HL-60 (cell line): ENCODE measurements around the gene DOCK1.

Experiments used
- GABPA ChIP-seq: IDR thresholded peaks from 2 replicates; pipeline ENCODE4 v1.6.1; 2012; ENCODE audit warnings: low read depth
- POLR2AphosphoS5 ChIP-seq: IDR thresholded peaks from 2 replicates; pipeline ENCODE4 v1.6.1; 2012; ENCODE audit warnings: low read depth
- SPI1 ChIP-seq: IDR thresholded peaks from 2 replicates; pipeline ENCODE4 v1.6.1; 2012; ENCODE audit warnings: low read depth, mild to moderate bottlenecking, borderline replicate concordance
- TF ChIP-seq, protein P1 (sequence below): IDR thresholded peaks from one replicate; pipeline ENCODE4 v1.5.1; 2011; ENCODE audit warnings: low read length, control low read depth, inconsistent platforms; ENCODE audit not compliant: insufficient read depth
- TF ChIP-seq, protein P2 (sequence below): IDR thresholded peaks from 2 replicates; pipeline ENCODE4 v1.6.1; 2012; ENCODE audit warnings: low read depth; ENCODE audit not compliant: insufficient replicate concordance

DNA sequence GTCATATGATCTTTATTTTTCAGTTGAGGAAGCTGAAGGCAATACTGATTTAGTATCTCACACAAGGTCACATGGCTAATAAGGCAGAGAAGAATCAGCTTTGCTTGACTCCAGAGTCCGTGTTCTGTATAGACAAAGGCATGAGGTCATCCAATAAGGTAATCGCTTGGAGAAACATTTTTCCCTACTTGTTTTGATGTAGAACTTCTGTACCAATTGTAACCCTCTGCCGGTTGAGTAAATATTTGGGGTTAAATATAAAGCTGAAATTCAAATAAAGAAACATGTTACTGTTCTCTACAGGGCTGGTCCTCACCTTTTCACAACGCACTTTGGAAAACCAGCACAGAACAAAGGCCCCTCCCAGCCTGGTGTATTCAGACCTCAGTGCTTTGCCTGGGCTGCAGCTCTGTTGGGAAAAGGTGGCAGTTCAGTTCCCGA, 374.1 kb downstream of the DOCK1 start:
- TF ChIP-seq, protein P1, sequence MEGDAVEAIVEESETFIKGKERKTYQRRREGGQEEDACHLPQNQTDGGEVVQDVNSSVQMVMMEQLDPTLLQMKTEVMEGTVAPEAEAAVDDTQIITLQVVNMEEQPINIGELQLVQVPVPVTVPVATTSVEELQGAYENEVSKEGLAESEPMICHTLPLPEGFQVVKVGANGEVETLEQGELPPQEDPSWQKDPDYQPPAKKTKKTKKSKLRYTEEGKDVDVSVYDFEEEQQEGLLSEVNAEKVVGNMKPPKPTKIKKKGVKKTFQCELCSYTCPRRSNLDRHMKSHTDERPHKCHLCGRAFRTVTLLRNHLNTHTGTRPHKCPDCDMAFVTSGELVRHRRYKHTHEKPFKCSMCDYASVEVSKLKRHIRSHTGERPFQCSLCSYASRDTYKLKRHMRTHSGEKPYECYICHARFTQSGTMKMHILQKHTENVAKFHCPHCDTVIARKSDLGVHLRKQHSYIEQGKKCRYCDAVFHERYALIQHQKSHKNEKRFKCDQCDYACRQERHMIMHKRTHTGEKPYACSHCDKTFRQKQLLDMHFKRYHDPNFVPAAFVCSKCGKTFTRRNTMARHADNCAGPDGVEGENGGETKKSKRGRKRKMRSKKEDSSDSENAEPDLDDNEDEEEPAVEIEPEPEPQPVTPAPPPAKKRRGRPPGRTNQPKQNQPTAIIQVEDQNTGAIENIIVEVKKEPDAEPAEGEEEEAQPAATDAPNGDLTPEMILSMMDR, result no peak
- TF ChIP-seq GABPA, result no peak
- no peak for TF ChIP-seq POLR2AphosphoS5
- TF ChIP-seq, protein P2, sequence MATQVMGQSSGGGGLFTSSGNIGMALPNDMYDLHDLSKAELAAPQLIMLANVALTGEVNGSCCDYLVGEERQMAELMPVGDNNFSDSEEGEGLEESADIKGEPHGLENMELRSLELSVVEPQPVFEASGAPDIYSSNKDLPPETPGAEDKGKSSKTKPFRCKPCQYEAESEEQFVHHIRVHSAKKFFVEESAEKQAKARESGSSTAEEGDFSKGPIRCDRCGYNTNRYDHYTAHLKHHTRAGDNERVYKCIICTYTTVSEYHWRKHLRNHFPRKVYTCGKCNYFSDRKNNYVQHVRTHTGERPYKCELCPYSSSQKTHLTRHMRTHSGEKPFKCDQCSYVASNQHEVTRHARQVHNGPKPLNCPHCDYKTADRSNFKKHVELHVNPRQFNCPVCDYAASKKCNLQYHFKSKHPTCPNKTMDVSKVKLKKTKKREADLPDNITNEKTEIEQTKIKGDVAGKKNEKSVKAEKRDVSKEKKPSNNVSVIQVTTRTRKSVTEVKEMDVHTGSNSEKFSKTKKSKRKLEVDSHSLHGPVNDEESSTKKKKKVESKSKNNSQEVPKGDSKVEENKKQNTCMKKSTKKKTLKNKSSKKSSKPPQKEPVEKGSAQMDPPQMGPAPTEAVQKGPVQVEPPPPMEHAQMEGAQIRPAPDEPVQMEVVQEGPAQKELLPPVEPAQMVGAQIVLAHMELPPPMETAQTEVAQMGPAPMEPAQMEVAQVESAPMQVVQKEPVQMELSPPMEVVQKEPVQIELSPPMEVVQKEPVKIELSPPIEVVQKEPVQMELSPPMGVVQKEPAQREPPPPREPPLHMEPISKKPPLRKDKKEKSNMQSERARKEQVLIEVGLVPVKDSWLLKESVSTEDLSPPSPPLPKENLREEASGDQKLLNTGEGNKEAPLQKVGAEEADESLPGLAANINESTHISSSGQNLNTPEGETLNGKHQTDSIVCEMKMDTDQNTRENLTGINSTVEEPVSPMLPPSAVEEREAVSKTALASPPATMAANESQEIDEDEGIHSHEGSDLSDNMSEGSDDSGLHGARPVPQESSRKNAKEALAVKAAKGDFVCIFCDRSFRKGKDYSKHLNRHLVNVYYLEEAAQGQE, result no peak
- TF ChIP-seq SPI1, result no peak
